ENCODE measurements around the gene CCDC158. TPM values are rescaled to one million over a fixed set of nuclear protein-coding genes. Genes with fewer than 3 reads are reported as not detected.

Gene CCDC158
- polyA plus RNA-seq, 1 of the 3 experiments (the other 2 are of a cell fraction), result not detected

DNA sequence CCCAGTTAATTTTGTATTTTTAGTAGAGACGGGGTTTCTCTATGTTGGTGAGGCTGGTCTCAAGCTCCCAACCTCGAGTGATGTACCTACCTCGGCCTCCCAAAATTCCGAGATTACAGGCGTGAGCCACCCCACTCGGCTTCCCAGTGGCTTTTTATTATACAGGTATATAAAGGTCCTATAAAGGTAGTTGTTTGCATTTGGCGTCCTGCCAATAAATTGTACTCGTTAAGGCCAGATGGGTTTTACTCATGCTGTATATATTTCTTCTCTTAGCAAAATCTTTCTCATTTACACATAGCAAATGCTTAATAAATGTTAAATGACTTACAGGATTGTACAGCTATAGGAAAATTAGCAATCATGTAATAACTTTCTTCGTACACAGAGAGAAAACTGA lies 20.9 kb upstream of the CCDC158 start (continued):
- no peak for TF ChIP-seq FOXM1 (IDR thresholded peaks at IDR 0.05; ENCODE audit: low read depth)

DNA sequence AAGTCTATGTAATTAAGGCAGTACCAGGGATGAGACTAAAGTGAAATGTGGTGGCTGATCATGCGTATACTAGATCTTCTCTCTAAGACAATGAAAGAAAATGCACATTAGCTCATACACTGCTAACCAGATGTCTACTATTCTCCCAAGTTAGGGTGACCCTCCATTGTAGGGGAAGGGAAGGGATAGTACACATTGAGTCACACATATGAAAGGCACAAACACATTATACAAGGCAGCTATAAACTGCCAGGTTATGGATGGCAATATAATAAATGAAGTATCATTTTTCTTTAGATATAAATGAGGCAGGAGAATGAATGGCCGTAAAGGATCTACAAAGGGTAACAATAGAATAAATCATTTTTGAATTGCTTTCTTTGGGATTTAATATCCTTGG lies 18.6 kb upstream of the CCDC158 start:
- Histone ChIP-seq H3K27me3 (ENCODE audit: insufficient read depth) (no peaks in the 10 kb centered on the region; the same call in 1 of the 2 replicates), H3K36me3 (replicated peaks in 1 of 2; ENCODE audit: control insufficient read depth in 1 of 2, insufficient read depth in 2 of 2, low read length in 1 of 2) (no peaks in the 10 kb centered on the region), H2AFZ (ENCODE audit: low read depth) (no peak overlapping the region), H3K9ac (no peak overlapping the region), H3K4me1 (ENCODE audit: control insufficient read depth in 1 of 2, insufficient read depth in 2 of 2, low read depth in 1 of 2, low read length in 1 of 2) (no peaks in the 10 kb centered on the region), H3K4me2 (no peak overlapping the region), H3K79me2 (ENCODE audit: insufficient read depth) (no peaks in the 10 kb centered on the region), H3K9me3 (no peaks in the 10 kb centered on the region), H3F3A (replicated peaks; ENCODE audit: insufficient read depth) (no peaks in the 10 kb centered on the region), H3K27ac (ENCODE audit: low read depth in 2 of 2, low read length in 1 of 2) (no peak overlapping the region), H3K9me2 (no peaks in the 10 kb centered on the region), H4K20me1 (ENCODE audit: insufficient read depth) (no peaks in the 10 kb centered on the region), H3K4me3 (ENCODE audit: low read depth in 2 of 2, low read length in 1 of 2) (no peak overlapping the region)
- WGBS (ENCODE audit: low lambda C conversion rate), result 75% methylated on average over 2 of the region's 2 CpGs
- CTCF ChIA-PET, result interaction anchor here (1.7 kb wide), 1 partner anchor 8 kb away, joined by 5 read pairs; no protein-coding TSS in a partner anchor
- TF ChIP-seq CHD2 (IDR thresholded peaks at IDR 0.05; ENCODE audit: low read length, partially characterized antibody), result no peak
- no peak for TF ChIP-seq FOXM1 (IDR thresholded peaks at IDR 0.05; ENCODE audit: low read depth)
- TF ChIP-seq TCF12 (IDR thresholded peaks at IDR 0.05), result no peak
- TF ChIP-seq, protein P1, sequence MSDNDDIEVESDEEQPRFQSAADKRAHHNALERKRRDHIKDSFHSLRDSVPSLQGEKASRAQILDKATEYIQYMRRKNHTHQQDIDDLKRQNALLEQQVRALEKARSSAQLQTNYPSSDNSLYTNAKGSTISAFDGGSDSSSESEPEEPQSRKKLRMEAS (IDR thresholded peaks at IDR 0.05; ENCODE audit: low read depth), result no peak
- no peak for DNase-seq
- POLR2A ChIA-PET, result no interaction called here

DNA sequence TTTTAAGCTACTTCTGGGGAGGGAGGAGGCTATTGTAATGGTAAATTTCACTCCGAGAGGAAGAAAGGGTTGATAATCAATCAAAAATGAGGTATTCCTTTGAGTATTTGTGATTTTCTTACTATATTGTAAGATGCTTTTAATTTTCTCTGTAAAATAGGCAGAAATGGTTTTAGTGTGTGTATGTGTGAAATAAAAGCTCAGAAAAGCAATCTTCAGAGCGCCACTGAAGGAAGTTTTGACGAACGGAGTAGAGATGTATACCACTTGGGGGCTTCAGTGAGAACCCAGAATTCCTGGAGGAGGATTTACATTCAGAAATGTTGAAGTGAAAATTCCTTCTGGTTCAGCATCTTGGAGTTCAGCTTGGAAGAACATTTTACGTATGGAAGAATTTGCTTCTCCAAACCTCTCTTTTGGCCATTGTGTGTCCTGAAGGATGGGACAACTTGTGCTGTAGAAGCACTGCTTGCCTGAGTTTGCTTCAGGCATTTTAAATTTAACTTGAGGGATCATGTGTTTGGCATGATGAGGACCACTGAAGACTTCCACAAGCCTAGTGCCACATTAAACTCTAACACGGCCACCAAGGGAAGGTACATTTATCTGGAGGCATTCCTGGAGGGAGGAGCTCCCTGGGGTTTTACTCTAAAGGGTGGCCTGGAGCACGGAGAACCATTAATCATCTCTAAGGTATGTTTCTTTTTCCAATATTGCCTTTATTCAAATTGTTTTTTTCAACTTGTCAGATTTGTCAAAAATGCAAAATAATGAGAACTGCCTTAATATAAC lies 14.8 kb upstream of the CCDC158 start:
- no peaks in the 10 kb centered on the region for H3K36me3 ChIP-seq (replicated peaks in 1 of 2; ENCODE audit: control insufficient read depth in 1 of 2, insufficient read depth in 2 of 2, low read length in 1 of 2)
- POLR2A ChIA-PET, result no interaction called here
- CTCF ChIA-PET, result interaction anchor here (1.6 to 9.0 kb wide), 2 partner anchors 65 to 256 kb away, joined by 3 to 192 read pairs; no protein-coding TSS in a partner anchor
- H3K27me3 ChIP-seq (ENCODE audit: insufficient read depth), result no peaks in the 10 kb centered on the region; the same call in 1 of the 2 replicates
- no peak overlapping the region for H3K27ac ChIP-seq (ENCODE audit: low read depth in 2 of 2, low read length in 1 of 2)
- no peak overlapping the region for H3K4me2 ChIP-seq
- DNase-seq, result no peak
- WGBS (ENCODE audit: low lambda C conversion rate), result 92% methylated on average over 7 of the region's 7 CpGs
- no peaks in the 10 kb centered on the region for H3K79me2 ChIP-seq (ENCODE audit: insufficient read depth)
- H3K9me3 ChIP-seq, result no peaks in the 10 kb centered on the region
- H3F3A ChIP-seq (replicated peaks; ENCODE audit: insufficient read depth), result no peaks in the 10 kb centered on the region
- TF ChIP-seq GATA2 (CRISPR knock-in tag; IDR thresholded peaks at IDR 0.05) (no peak), EZH2phosphoT487 (IDR thresholded peaks at IDR 0.05; ENCODE audit: borderline replicate concordance, low read depth) (no peak), SMC3 (IDR thresholded peaks at IDR 0.05; ENCODE audit: low read depth, low read length) (no peak), NRF1 (IDR thresholded peaks at IDR 0.05; ENCODE audit: low read depth, low read length) (no peak), TCF12 (IDR thresholded peaks at IDR 0.05) (no peak), ZBTB33 (IDR thresholded peaks at IDR 0.05; ENCODE audit: borderline replicate concordance, low read depth) (no peak), SIN3A (IDR thresholded peaks at IDR 0.05; ENCODE audit: borderline replicate concordance, low read depth, low read length) (no peak)
- TF ChIP-seq, protein P2, sequence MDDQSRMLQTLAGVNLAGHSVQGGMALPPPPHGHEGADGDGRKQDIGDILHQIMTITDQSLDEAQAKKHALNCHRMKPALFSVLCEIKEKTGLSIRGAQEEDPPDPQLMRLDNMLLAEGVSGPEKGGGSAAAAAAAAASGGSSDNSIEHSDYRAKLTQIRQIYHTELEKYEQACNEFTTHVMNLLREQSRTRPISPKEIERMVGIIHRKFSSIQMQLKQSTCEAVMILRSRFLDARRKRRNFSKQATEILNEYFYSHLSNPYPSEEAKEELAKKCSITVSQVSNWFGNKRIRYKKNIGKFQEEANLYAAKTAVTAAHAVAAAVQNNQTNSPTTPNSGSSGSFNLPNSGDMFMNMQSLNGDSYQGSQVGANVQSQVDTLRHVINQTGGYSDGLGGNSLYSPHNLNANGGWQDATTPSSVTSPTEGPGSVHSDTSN (IDR thresholded peaks at IDR 0.05), result no peak
- H3K9ac ChIP-seq, result no peak overlapping the region
- no peaks in the 10 kb centered on the region for H3K4me1 ChIP-seq (ENCODE audit: control insufficient read depth in 1 of 2, insufficient read depth in 2 of 2, low read depth in 1 of 2, low read length in 1 of 2)
- H4K20me1 ChIP-seq (ENCODE audit: insufficient read depth), result no peaks in the 10 kb centered on the region
- H3K9me2 ChIP-seq, result no peaks in the 10 kb centered on the region
- H3K4me3 ChIP-seq (ENCODE audit: low read depth in 2 of 2, low read length in 1 of 2), result no peak overlapping the region
- H2AFZ ChIP-seq (ENCODE audit: low read depth), result no peak overlapping the region
